ENCODE results near the gene TUBGCP3. TPM values are rescaled to one million over a fixed set of nuclear protein-coding genes. Genes with fewer than 3 reads are reported as not detected.

TUBGCP3 gene
- total and polyA plus RNA-seq, 2 experiments from 2014 or later: 12.5 to 12.9 TPM

DNA sequence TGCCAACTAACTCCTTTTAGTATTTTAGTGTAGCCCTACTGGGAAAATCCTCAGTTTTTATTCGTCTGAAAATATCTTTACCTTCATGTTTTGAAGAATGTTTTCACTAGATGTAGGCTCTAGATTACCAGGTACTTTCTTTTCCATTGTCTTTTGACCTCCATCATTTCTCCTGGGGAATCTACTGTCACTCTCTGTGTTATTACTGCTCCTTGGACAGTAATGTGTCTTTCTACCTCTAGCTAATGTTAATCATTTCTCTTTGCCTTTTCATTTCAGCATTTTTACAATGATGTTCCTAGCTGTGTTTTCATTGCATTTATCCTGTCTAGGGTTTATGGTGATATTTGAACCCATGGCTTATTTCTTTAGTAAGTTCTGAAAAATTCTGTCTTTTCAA is 149.9 kb downstream of the TUBGCP3 start:
- TF ChIP-seq, protein P1, sequence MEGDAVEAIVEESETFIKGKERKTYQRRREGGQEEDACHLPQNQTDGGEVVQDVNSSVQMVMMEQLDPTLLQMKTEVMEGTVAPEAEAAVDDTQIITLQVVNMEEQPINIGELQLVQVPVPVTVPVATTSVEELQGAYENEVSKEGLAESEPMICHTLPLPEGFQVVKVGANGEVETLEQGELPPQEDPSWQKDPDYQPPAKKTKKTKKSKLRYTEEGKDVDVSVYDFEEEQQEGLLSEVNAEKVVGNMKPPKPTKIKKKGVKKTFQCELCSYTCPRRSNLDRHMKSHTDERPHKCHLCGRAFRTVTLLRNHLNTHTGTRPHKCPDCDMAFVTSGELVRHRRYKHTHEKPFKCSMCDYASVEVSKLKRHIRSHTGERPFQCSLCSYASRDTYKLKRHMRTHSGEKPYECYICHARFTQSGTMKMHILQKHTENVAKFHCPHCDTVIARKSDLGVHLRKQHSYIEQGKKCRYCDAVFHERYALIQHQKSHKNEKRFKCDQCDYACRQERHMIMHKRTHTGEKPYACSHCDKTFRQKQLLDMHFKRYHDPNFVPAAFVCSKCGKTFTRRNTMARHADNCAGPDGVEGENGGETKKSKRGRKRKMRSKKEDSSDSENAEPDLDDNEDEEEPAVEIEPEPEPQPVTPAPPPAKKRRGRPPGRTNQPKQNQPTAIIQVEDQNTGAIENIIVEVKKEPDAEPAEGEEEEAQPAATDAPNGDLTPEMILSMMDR (IDR thresholded peaks at IDR 0.05; ENCODE audit: low read depth, low read length): no peak
- Histone ChIP-seq H3K27ac (no peak overlapping the region), H3K4me1 (ENCODE audit: low read depth) (no peaks in the 10 kb centered on the region), H3K4me3 (no peak overlapping the region), H3K27me3 (peaks cover 22% of the 10 kb centered on the region), H3K9me3 (ENCODE audit: low read depth) (no peaks in the 10 kb centered on the region), H3K36me3 (no peaks in the 10 kb centered on the region)
- no peak for DNase-seq (ENCODE audit: low read depth in 1 of 2, low spot score in 1 of 2)

DNA sequence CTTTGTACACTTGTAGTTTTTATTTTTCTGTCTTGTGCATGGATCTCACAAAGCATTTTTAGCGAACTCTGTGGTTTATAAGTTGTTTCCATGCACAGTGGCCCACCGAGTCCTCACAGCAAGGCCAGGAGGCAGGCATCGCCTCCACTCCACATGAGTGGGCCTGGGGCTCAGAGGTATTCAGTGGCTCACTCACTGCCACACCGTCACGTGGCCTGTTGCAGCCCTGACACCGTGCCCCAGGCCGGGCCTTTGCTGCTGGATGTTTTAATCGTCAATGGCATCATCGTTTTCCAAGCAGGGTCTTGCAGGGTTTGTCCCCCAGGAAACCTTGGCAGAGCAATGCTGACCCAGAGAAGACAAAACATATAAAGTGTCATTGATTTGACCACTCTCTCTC is 152.0 kb downstream of the TUBGCP3 start:
- H3K27me3 ChIP-seq: peaks cover 5% of the 10 kb centered on the region
- H3K4me1 ChIP-seq (ENCODE audit: low read depth): no peaks in the 10 kb centered on the region
- TF ChIP-seq, protein P1 (IDR thresholded peaks at IDR 0.05; ENCODE audit: low read depth, low read length): no peak
- H3K36me3 ChIP-seq: no peaks in the 10 kb centered on the region
- no peaks in the 10 kb centered on the region for H3K9me3 ChIP-seq (ENCODE audit: low read depth)
- no peak for DNase-seq (ENCODE audit: low read depth in 1 of 2, low spot score in 1 of 2)
- no peak overlapping the region for H3K4me3 ChIP-seq
- H3K27ac ChIP-seq: no peak overlapping the region

Other genes with a start within 250 kb of the TUBGCP3 start
- gene SPACA7, start 211.8 kb downstream of the TUBGCP3 start, total RNA-seq: not detected in 2 replicates
- not detected in 2 replicates for gene SPACA7, start 211.8 kb downstream of the TUBGCP3 start, polyA plus RNA-seq
- gene ATP11A, start 101.9 kb upstream of the TUBGCP3 start, total RNA-seq: 25.2 and 42.9 TPM in 2 replicates
- 38.0 and 55.7 TPM in 2 replicates for gene ATP11A, start 101.9 kb upstream of the TUBGCP3 start, polyA plus RNA-seq

Data from cardiac muscle cell (in vitro differentiated cells and primary cell).